ENCODE measurements around the gene TLE5. TPM values are rescaled to one million over a fixed set of nuclear protein-coding genes. Genes with fewer than 3 reads are reported as not detected.

Gene TLE5
- total and polyA plus RNA-seq, 2 of the 4 experiments (the other 2 are of a cell fraction): 119 to 407 TPM

DNA sequence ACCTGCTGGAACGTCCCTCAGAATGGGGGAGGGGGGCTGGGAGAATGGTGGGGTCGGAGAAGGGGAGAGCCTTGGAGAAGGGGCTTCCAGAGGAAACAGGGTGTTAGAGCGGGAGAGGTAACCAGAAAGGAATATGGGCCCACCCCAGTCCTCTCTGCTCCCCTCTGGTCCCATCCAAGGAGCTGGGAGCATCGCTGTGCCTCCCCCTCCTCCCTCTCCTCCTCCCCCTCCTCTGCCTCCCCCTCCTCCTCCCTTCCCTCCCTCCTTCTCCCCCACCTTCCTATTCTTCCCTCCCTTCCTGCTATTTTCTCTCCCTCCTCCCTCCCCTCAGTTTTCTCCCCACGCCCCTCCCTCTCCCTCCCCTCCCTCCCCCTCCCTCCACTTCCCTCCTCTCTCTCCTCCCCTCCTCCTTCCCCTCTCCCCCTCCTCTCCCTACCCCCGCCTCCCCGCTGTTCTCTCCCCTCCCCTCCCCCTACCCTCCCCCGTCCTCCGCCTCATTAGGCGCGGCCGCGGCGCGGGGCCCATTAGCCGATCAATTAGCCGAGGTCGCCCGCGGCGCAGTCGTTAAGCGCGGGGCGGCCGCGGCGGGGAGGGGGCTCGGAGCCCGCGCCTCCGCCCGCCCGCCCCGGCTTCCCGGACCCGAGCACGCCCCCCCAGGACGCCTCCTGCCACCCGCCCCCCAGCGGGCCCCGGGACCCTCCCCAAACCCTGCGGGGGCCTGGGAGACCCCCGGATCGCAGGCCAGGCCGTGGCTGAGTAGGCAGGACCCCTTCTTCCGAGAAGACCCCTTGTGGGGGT is 15.4 kb downstream of the TLE5 start:
- Histone ChIP-seq H3K14ac (replicated peaks; ENCODE audit: low read depth, low read length) (no peak overlapping the region), H3K4me3 (ENCODE audit: insufficient read depth, low read depth, low read length) (peak overlapping the region; percentile 17; the same call in 1 of the 2 replicates), H3K9ac (ENCODE audit: low read depth, low read length) (no peak overlapping the region), H3K4ac (ENCODE audit: low read depth, low read length) (no peak overlapping the region), H3K27me3 (ENCODE audit: control insufficient read depth, insufficient read depth, low read length) (0 out of 2 replicates have a peak, but pooled peaks cover 2% of the 10 kb centered on the region), H3K23ac (ENCODE audit: low read depth, low read length) (no peak overlapping the region), H2AFZ (replicated peaks; ENCODE audit: low read length, poor library complexity) (no peak overlapping the region), H4K20me1 (ENCODE audit: insufficient read depth, low read length) (no peaks in the 10 kb centered on the region), H2BK15ac (ENCODE audit: low read depth, low read length) (no peak overlapping the region), H3K9me3 (ENCODE audit: control insufficient read depth, insufficient read depth, low read length) (no peaks in the 10 kb centered on the region), H2BK20ac (ENCODE audit: low read depth, low read length) (no peak overlapping the region), H3K4me2 (ENCODE audit: low read depth, low read length) (peak overlapping the region; percentile 55), H3K9me1 (ENCODE audit: insufficient read depth, low read length) (no peaks in the 10 kb centered on the region), H4K91ac (ENCODE audit: insufficient read depth, low read depth, low read length) (no peak overlapping the region), H3K18ac (ENCODE audit: low read depth, low read length) (no peak overlapping the region), H4K8ac (ENCODE audit: low read depth in 2 of 2, low read length in 2 of 2) (no peak overlapping the region), H3K36me3 (ENCODE audit: control insufficient read depth, insufficient read depth, low read length) (no peaks in the 10 kb centered on the region), H2AK9ac (replicated peaks; ENCODE audit: low read depth, low read length, poor library complexity) (no peak overlapping the region), H3K79me1 (ENCODE audit: low read depth in 1 of 2, low read length in 2 of 2) (no peaks in the 10 kb centered on the region), H3K27ac (ENCODE audit: insufficient read depth, low read length) (no peak overlapping the region), H3K56ac (ENCODE audit: extremely low read depth, insufficient read depth, low read length) (no peak overlapping the region), H4K5ac (ENCODE audit: low read depth, low read length) (no peak overlapping the region), H2BK120ac (ENCODE audit: low read depth, low read length) (no peak overlapping the region), H3K4me1 (ENCODE audit: control insufficient read depth, insufficient read depth, low read length) (0 out of 2 replicates have a peak, but pooled peaks cover 1% of the 10 kb centered on the region), H2AK5ac (ENCODE audit: low read depth, low read length) (no peak overlapping the region), H2BK5ac (ENCODE audit: low read depth, low read length, poor library complexity, severe bottlenecking) (no peak overlapping the region)
- BruUV-seq (replicated peaks): no TSS peak
- no peak for TF ChIP-seq MXI1 (IDR thresholded peaks at IDR 0.05; ENCODE audit: borderline replicate concordance, low read depth, low read length)
- TF ChIP-seq RFX5 (IDR thresholded peaks at IDR 0.05; ENCODE audit: low read depth, low read length): no peak
- intact Hi-C loops (cut with micrococcal nuclease) (no loop called here), in situ Hi-C loops (cut with MboI; ENCODE audit: low sequenced_read_pairs) (no loop called here), dilution Hi-C loops (cut with HindIII; ENCODE audit: low sequenced_read_pairs, unreplicated experiment) (no loop called here)
- WGBS, 2 experiments (ENCODE audit: extremely low coverage in 2 of 2, insufficient read length in 1 of 2): no CpG with 5 or more reads among the region's 47 CpGs
- ChIA-PET CTCF (no interaction called here), POLR2A (ENCODE audit: unreplicated experiment) (interaction anchor here (0.7 kb wide), 1 partner anchor 92 kb away, joined by 10 read pairs; no protein-coding TSS in a partner anchor)
- ATAC-seq (ENCODE audit: low read depth) (no peak), DNase-seq (no peak)

Data from IMR-90 (cell line).